Endothelial cell of umbilical vein (primary cell): ENCODE results near the gene KCNJ16. TPM values are rescaled to one million over a fixed set of nuclear protein-coding genes. Genes with fewer than 3 reads are reported as not detected.

Experiments
- BruUV-seq: library from RNA; stranded (reverse); fragments of 400-500 nt; replicated peaks from 2 replicates; lab custom pipeline; 2021; lab: Mats Ljungman, UMichigan
- CTCF ChIA-PET: fragments of 300-600, 350-600 bp; sonication (Branson Sonifier 250); formaldehyde crosslinking; loops from one replicate; lab custom pipeline; 2021; ENCODE audit warnings: antibody characterized with exemption, inconsistent platforms; lab: Charles Lee
- POLR2A ChIA-PET: fragments of 300-600, 350-600 bp; sonication (Branson Sonifier 250); formaldehyde crosslinking; loops from one replicate; lab custom pipeline; 2021; ENCODE audit warnings: antibody characterized with exemption, inconsistent platforms; lab: Charles Lee
- DNase-seq: peaks from one replicate; pipeline ENCODE4 v3.0.0-alpha.2; 2011; ENCODE audit warnings: low read depth, low spot score
- FAIRE-seq: peaks from 2 replicates; lab custom pipeline; 2011; peaks lifted over from hg19 to GRCh38; lab: Jason Lieb, UNC
- H2AFZ ChIP-seq: 2 replicates; pipeline ENCODE4 v1.6.0; 2012; ENCODE audit warnings: low read depth, low read length, control low read depth, inconsistent platforms
- H3K27ac ChIP-seq: 2 replicates; pipeline ENCODE4 v1.5.1; 2011; ENCODE audit warnings: low read depth, mild to moderate bottlenecking, control low read depth, low read length, moderate library complexity; ENCODE audit not compliant: insufficient read depth
- H3K27me3 ChIP-seq, 2 experiments: 2 replicates each; pipeline versions ENCODE4 v1.6.0 to v1.6.1; 2011; ENCODE audit warnings: low read length in 2 of 2, mixed read lengths in 1 of 2; ENCODE audit not compliant: control insufficient read depth in 2 of 2, insufficient read depth in 2 of 2
- H3K36me3 ChIP-seq, 2 experiments: 2 replicates in 1 of 2; 3 replicates in 1 of 2; pipeline ENCODE4 v1.5.1; 2011; ENCODE audit warnings: low read length in 2 of 2, mild to moderate bottlenecking in 1 of 2, moderate library complexity in 1 of 2; ENCODE audit not compliant: control insufficient read depth in 2 of 2, insufficient read depth in 2 of 2; ENCODE audit errors: extremely low read depth in 1 of 2
- H3K4me1 ChIP-seq: 3 replicates; pipeline ENCODE4 v1.5.1; 2011; ENCODE audit warnings: mild to moderate bottlenecking, low read length; ENCODE audit not compliant: control insufficient read depth, insufficient read depth; ENCODE audit errors: extremely low read depth
- H3K4me2 ChIP-seq: 2 replicates; pipeline ENCODE4 v1.6.1; 2011; ENCODE audit warnings: low read length, control low read depth, mixed read lengths; ENCODE audit not compliant: insufficient read depth
- H3K4me3 ChIP-seq, 3 experiments: fragments of 200-600 bp in 1 of 3; sonication (generic), shearing (Covaris generic) in 1 of 3; replicated peaks in 1 of 3; 2 replicates each; pipeline ENCODE4 v1.5.1; 2011 to 2016; ENCODE audit warnings: control low read depth in 3 of 3, low read length in 3 of 3, mild to moderate bottlenecking in 2 of 3, inconsistent platforms in 1 of 3, low read depth in 1 of 3, moderate library complexity in 1 of 3; ENCODE audit not compliant: insufficient read depth in 1 of 3
- H3K79me2 ChIP-seq: 2 replicates; pipeline ENCODE4 v1.6.0; 2012; ENCODE audit warnings: low read length, inconsistent platforms; ENCODE audit not compliant: control insufficient read depth, insufficient read depth
- H3K9ac ChIP-seq: replicated peaks from 2 replicates; pipeline ENCODE3; 2011; ENCODE audit warnings: low read length, control low read depth; ENCODE audit not compliant: insufficient read depth; ENCODE audit errors: extremely low read depth
- H3K9me1 ChIP-seq: replicated peaks from 3 replicates; pipeline ENCODE4 v1.6.0; 2011; ENCODE audit warnings: mild to moderate bottlenecking, low read length; ENCODE audit not compliant: control insufficient read depth, insufficient read depth; ENCODE audit errors: extremely low read depth
- H3K9me3 ChIP-seq: replicated peaks from 2 replicates; pipeline ENCODE4 v1.5.1; 2012; ENCODE audit warnings: low read length, inconsistent platforms; ENCODE audit not compliant: control insufficient read depth, insufficient read depth
- H4K20me1 ChIP-seq: replicated peaks from 2 replicates; pipeline ENCODE3; 2011; ENCODE audit warnings: mild to moderate bottlenecking, low read length; ENCODE audit not compliant: control insufficient read depth, insufficient read depth; ENCODE audit errors: extremely low read depth
- EZH2 ChIP-seq: IDR thresholded peaks from 2 replicates; pipeline ENCODE4 v1.6.1; 2012; ENCODE audit warnings: borderline replicate concordance, low read depth, mild to moderate bottlenecking, moderate library complexity, low read length, inconsistent platforms; ENCODE audit not compliant: severe bottlenecking
- FOS ChIP-seq: IDR thresholded peaks from 2 replicates; pipeline ENCODE4 v1.6.1; 2011; ENCODE audit warnings: mild to moderate bottlenecking, low read length, moderate library complexity, borderline replicate concordance; ENCODE audit not compliant: insufficient read depth
- GATA2 ChIP-seq: IDR thresholded peaks from 2 replicates; pipeline ENCODE4 v1.7.0; 2011; ENCODE audit warnings: low read depth, mild to moderate bottlenecking, moderate library complexity, mixed read lengths, low read length; ENCODE audit not compliant: insufficient read length, insufficient read depth
- JUN ChIP-seq: IDR thresholded peaks from 2 replicates; pipeline ENCODE4 v1.6.1; 2011; ENCODE audit warnings: borderline replicate concordance, low read depth; ENCODE audit not compliant: insufficient read length, insufficient read depth
- MYC ChIP-seq: IDR thresholded peaks from one replicate; pipeline ENCODE4 v1.6.1; 2011; ENCODE audit warnings: mild to moderate bottlenecking, low read depth, low read length
- POLR2A ChIP-seq: IDR thresholded peaks from 2 replicates; pipeline ENCODE4 v1.6.1; 2012; ENCODE audit warnings: low read depth, mild to moderate bottlenecking, control low read depth, low read length
- POLR2AphosphoS5 ChIP-seq: IDR thresholded peaks from 2 replicates; pipeline ENCODE4 v1.6.1; 2012; ENCODE audit warnings: low read depth, mild to moderate bottlenecking, control low read depth, low read length, moderate library complexity; ENCODE audit not compliant: insufficient read depth
- dilution Hi-C: fragments of 300-500 bp; cut with MboI; formaldehyde crosslinking; loops from one replicate; pipeline ENCODE4 v1.15.0; 2019; ENCODE audit warnings: low sequenced_read_pairs; ENCODE audit not compliant: extremely low pct_ligation_motif_present
- intact Hi-C: fragments of 100-400 bp; cut with micrococcal nuclease; formaldehyde crosslinking; loops from one replicate; pipeline ENCODE4 v1.10.0; 2022
- polyA plus RNA-seq, 4 experiments: library from polyadenylated mRNA; depleted of rRNA in 3 of 4; stranded (reverse) in 3 of 4; unstranded in 1 of 4; fragments of >200 nt; gene quantifications; 2 replicates each; pipeline versions ENCODE4 v1.2.1 to v1.2.3, GENCODE V29; 2011 to 2012; ENCODE audit warnings: missing spikeins in 1 of 4
- total RNA-seq: library from RNA; stranded (reverse); gene quantifications from 2 replicates; pipeline ENCODE4 v1.2.3, GENCODE V29; 2021
- TF ChIP-seq, protein P1 (sequence below): IDR thresholded peaks from 2 replicates; pipeline ENCODE4 v1.6.1; 2011; ENCODE audit not compliant: insufficient read depth, insufficient read length
- TF ChIP-seq, protein P2 (sequence below), 2 donors: IDR thresholded peaks; 1 replicate in 1 of 2; 2 replicates in 1 of 2; pipeline ENCODE4 v1.5.1; 2011; ENCODE audit warnings: low read length in 2 of 2, mild to moderate bottlenecking in 2 of 2, moderate library complexity in 2 of 2, control low read depth in 1 of 2, inconsistent platforms in 1 of 2, low read depth in 1 of 2; ENCODE audit not compliant: insufficient read depth in 1 of 2; ENCODE audit errors: extremely low read depth in 1 of 2

The KCNJ16 gene
- total and polyA plus RNA-seq, 2 donors (not counting 3 experiments of a cell fraction or from before 2014, with no cell fraction given), result 0.07 TPM; not detected in 1

DNA sequence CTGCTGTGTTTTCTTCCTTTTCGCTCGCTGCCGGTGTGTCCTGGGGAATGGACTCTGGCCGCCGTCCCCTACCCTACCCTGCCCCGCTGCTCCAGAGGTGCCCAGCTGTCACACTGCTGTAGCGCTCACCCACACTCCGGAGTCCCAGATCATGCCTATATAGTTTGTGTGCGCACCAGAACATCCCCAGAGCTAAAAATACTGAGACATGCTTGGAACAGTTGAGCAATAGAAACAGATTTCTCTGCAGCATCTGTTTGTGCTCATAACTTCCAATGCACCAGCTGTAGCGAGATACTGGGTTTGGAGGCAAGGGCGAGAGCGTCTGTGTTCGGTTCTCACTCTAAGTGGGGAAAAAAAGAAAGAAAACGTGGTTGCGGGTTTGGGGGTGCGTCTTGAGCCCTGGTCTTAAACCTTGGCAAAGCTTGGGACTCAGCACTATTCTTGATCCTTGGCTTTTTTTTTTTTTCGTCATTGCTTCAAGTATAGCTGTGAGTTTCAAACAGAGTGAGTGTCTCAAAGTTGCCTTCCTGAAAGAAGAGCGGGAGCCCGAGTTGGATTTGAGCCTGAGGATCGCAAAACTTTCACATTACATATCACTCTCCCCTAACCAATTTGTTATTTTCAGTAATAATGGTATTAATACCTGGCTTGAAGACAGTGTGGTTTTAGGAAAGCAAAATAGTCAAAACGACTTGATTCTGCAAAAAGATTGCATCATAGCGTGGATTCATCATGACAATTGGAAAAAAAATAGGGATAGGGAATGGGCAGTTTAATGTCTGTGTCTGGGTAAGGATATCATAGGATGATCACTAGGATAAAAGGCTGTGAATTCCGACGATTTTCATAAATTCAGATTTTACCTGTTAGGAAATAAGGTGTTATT, 94.9 kb downstream of the KCNJ16 start:
- H3K27me3 ChIP-seq, result no peaks in the 10 kb centered on the region
- peak; percentile 64 for DNase-seq
- H3K9me1 ChIP-seq, result no peaks in the 10 kb centered on the region
- CTCF ChIA-PET, result interaction anchor here (0.6 to 7.9 kb wide), 13 partner anchors 11 to 644 kb away, joined by 3 to 156 read pairs (median 5); no protein-coding TSS in a partner anchor
- no peaks in the 10 kb centered on the region for H4K20me1 ChIP-seq
- peak overlapping the region; percentile 85 to 97 (median 95) for H3K4me3 ChIP-seq
- H3K79me2 ChIP-seq, result peaks cover 33% of the 10 kb centered on the region
- peak overlapping the region; percentile 97 for H3K4me2 ChIP-seq
- dilution Hi-C loops (no loop called here), intact Hi-C loops (loop anchor here (1.0 to 5.0 kb wide), 11 partner anchors 33 to 753 kb away; no protein-coding TSS in a partner anchor)
- H3K36me3 ChIP-seq, result peaks cover 0 to 1% of the 10 kb centered on the region in 2 experiments
- POLR2A ChIA-PET, result interaction anchor here (0.5 to 3.3 kb wide), 10 partner anchors 11 to 865 kb away, joined by 3 to 14 read pairs (median 4); no protein-coding TSS in a partner anchor
- peak overlapping the region; percentile 96 for H3K9ac ChIP-seq
- H2AFZ ChIP-seq, result peak overlapping the region; percentile 45
- H3K4me1 ChIP-seq, result peaks cover 60% of the 10 kb centered on the region
- BruUV-seq, result TSS peak; percentile 62
- peak overlapping the region; percentile 87 for H3K27ac ChIP-seq
- TF ChIP-seq POLR2A (no peak), POLR2AphosphoS5 (no peak), MYC (no peak), EZH2 (no peak), JUN (no peak), FOS (no peak), GATA2 (no peak)
- TF ChIP-seq, protein P1, sequence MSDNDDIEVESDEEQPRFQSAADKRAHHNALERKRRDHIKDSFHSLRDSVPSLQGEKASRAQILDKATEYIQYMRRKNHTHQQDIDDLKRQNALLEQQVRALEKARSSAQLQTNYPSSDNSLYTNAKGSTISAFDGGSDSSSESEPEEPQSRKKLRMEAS, result no peak
- TF ChIP-seq, protein P2, sequence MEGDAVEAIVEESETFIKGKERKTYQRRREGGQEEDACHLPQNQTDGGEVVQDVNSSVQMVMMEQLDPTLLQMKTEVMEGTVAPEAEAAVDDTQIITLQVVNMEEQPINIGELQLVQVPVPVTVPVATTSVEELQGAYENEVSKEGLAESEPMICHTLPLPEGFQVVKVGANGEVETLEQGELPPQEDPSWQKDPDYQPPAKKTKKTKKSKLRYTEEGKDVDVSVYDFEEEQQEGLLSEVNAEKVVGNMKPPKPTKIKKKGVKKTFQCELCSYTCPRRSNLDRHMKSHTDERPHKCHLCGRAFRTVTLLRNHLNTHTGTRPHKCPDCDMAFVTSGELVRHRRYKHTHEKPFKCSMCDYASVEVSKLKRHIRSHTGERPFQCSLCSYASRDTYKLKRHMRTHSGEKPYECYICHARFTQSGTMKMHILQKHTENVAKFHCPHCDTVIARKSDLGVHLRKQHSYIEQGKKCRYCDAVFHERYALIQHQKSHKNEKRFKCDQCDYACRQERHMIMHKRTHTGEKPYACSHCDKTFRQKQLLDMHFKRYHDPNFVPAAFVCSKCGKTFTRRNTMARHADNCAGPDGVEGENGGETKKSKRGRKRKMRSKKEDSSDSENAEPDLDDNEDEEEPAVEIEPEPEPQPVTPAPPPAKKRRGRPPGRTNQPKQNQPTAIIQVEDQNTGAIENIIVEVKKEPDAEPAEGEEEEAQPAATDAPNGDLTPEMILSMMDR (IDR thresholded peaks at IDR 0.05; ENCODE audit: extremely low read depth in 1 of 2, insufficient read depth in 1 of 2, low read depth in 1 of 2, low read length in 2 of 2), result no peak
- H3K9me3 ChIP-seq, result no peaks in the 10 kb centered on the region
- FAIRE-seq, result peak; percentile 55
